GM23338 (cell line): ENCODE results near the gene TUBB2A. TPM values are rescaled to one million over a fixed set of nuclear protein-coding genes. Genes with fewer than 3 reads are reported as not detected.
"Not testable (repeated sequence)": the region's sequence is repeated elsewhere in the genome, so short reads cannot be mapped to it uniquely, and the experiment has no call there.

Source experiments
- ATAC-seq: fragments of 200-7000 bp; cut with Tn5 transposase; 3 replicates; pipeline ENCODE4 v1.9.1; 2020
- DNase-seq: peaks from one replicate; pipeline ENCODE4 v3.0.0-alpha.2; 2015; ENCODE audit warnings: low spot score
- H2AFZ ChIP-seq: fragments of 200-600 bp; sonication (generic); 2 replicates; pipeline ENCODE4 v1.8.0; 2016; ENCODE audit warnings: antibody characterized with exemption, mild to moderate bottlenecking, moderate library complexity
- H3F3A ChIP-seq: fragments of 200-600 bp; sonication (generic); replicated peaks from 2 replicates; pipeline ENCODE4 v1.8.0; 2017; ENCODE audit warnings: antibody characterized with exemption, mixed run types, low read depth
- H3K27ac ChIP-seq: fragments of 200-600 bp; sonication (generic); 2 replicates; pipeline ENCODE4 v1.6.1; 2016; ENCODE audit warnings: low read depth
- H3K27me3 ChIP-seq: fragments of 200-600 bp; sonication (generic); 2 replicates; pipeline ENCODE4 v1.8.0; 2016; ENCODE audit warnings: mild to moderate bottlenecking, mixed run types, moderate library complexity; ENCODE audit not compliant: insufficient read depth
- H3K36me3 ChIP-seq: fragments of 200-600 bp; sonication (generic); 2 replicates; pipeline ENCODE4 v1.8.0; 2016; ENCODE audit warnings: mild to moderate bottlenecking; ENCODE audit not compliant: insufficient read depth
- H3K4me1 ChIP-seq: fragments of 200-600 bp; sonication (generic); 2 replicates; pipeline ENCODE4 v1.8.0; 2016; ENCODE audit warnings: mild to moderate bottlenecking, moderate library complexity; ENCODE audit not compliant: insufficient read depth
- H3K4me2 ChIP-seq: fragments of 200-600 bp; sonication (generic); 2 replicates; pipeline ENCODE4 v1.7.1; 2017; ENCODE audit warnings: mixed run types
- H3K4me3 ChIP-seq: fragments of 200-600 bp; sonication (generic); 2 replicates; pipeline ENCODE4 v1.6.1; 2016; ENCODE audit warnings: mixed run types
- H3K79me2 ChIP-seq: fragments of 200-600 bp; sonication (generic); replicated peaks from 2 replicates; pipeline ENCODE4 v1.8.0; 2017; ENCODE audit warnings: mild to moderate bottlenecking; ENCODE audit not compliant: insufficient read depth
- H3K9me2 ChIP-seq: fragments of 200-600 bp; sonication (generic); 2 replicates; pipeline ENCODE4 v1.8.0; 2017; ENCODE audit not compliant: insufficient read depth
- H4K20me1 ChIP-seq: fragments of 200-600 bp; sonication (generic); replicated peaks from 2 replicates; pipeline ENCODE4 v1.8.0; 2017; ENCODE audit warnings: mild to moderate bottlenecking; ENCODE audit not compliant: insufficient read depth
- H3K27ac Mint-ChIP-seq: 2 replicates; pipeline ENCODE4 v1.8.0; 2020; ENCODE audit warnings: inconsistent platforms, mild to moderate bottlenecking, moderate library complexity, mixed read lengths
- H3K27me3 Mint-ChIP-seq: 3 replicates; pipeline ENCODE4 v1.8.0; 2022; ENCODE audit warnings: low read depth, mild to moderate bottlenecking, moderate library complexity, mixed read lengths, inconsistent platforms; ENCODE audit not compliant: insufficient read depth, poor library complexity
- H3K36me3 Mint-ChIP-seq: 3 replicates; pipeline ENCODE4 v1.8.0; 2021; ENCODE audit warnings: low read depth, mild to moderate bottlenecking, inconsistent platforms, moderate library complexity, mixed read lengths
- H3K4me1 Mint-ChIP-seq: 3 replicates; pipeline ENCODE4 v1.8.0; 2020; ENCODE audit warnings: mild to moderate bottlenecking, inconsistent platforms, mixed read lengths
- H3K4me3 Mint-ChIP-seq: 3 replicates; pipeline ENCODE4 v1.8.0; 2021; ENCODE audit warnings: moderate library complexity, mild to moderate bottlenecking, inconsistent platforms, mixed read lengths
- H3K9me3 Mint-ChIP-seq: 3 replicates; pipeline ENCODE4 v1.8.0; 2020; ENCODE audit warnings: moderate library complexity, mild to moderate bottlenecking, inconsistent platforms, mixed read lengths
- CREB1 ChIP-seq: fragments of 250-450 bp; sonication (Bioruptor Pico); IDR thresholded peaks from 2 replicates; pipeline ENCODE4 v1.5.0; 2020; ENCODE audit warnings: low read depth, mild to moderate bottlenecking, moderate library complexity
- EZH2 ChIP-seq: fragments of 200-600 bp; sonication (generic); IDR thresholded peaks from one replicate; pipeline ENCODE4 v1.8.0; 2017; ENCODE audit warnings: antibody characterized with exemption, mild to moderate bottlenecking, low read depth; ENCODE audit not compliant: unreplicated experiment
- EZH2phosphoT487 ChIP-seq: fragments of 200-600 bp; sonication (generic); IDR thresholded peaks from one replicate; pipeline ENCODE4 v1.8.1; 2018; ENCODE audit warnings: antibody characterized with exemption; ENCODE audit not compliant: unreplicated experiment
- JUNB ChIP-seq: IDR thresholded peaks from one replicate; pipeline ENCODE4 v1.6.1; 2016; ENCODE audit warnings: antibody characterized with exemption; ENCODE audit not compliant: unreplicated experiment
- NANOG ChIP-seq: IDR thresholded peaks from 2 replicates; pipeline ENCODE4 v1.6.1; 2016; ENCODE audit warnings: antibody characterized with exemption, borderline replicate concordance
- POLR2AphosphoS5 ChIP-seq: IDR thresholded peaks from 2 replicates; pipeline ENCODE4 v1.6.1; 2016; ENCODE audit warnings: antibody characterized with exemption, low read depth
- STAT1 ChIP-seq: IDR thresholded peaks from one replicate; pipeline ENCODE4 v1.6.1; 2016; ENCODE audit warnings: antibody characterized with exemption; ENCODE audit not compliant: unreplicated experiment
- ZNF114 ChIP-seq: fragments of 250-450 bp; sonication (Bioruptor Pico); IDR thresholded peaks from 2 replicates; pipeline ENCODE4 v1.5.0; 2020; ENCODE audit warnings: mild to moderate bottlenecking, moderate library complexity
- ZNF331 ChIP-seq: fragments of 250-450 bp; sonication (Bioruptor Pico); IDR thresholded peaks from 2 replicates; pipeline ENCODE4 v1.5.0; 2020; ENCODE audit warnings: low read depth, mild to moderate bottlenecking, moderate library complexity
- polyA plus RNA-seq: library from polyadenylated mRNA; unstranded; fragments of >200 nt; fragmentation: Nextera tagmentation; extraction: Ambion mirVana; gene quantifications from 2 replicates; pipeline ENCODE4 v1.2.1, GENCODE V29; 2016
- total RNA-seq: library from RNA; depleted of rRNA; stranded (reverse); fragments of >200 nt; shearing (Covaris generic); gene quantifications from 2 replicates; pipeline ENCODE4 v1.2.3, GENCODE V29; 2014
- TF ChIP-seq, protein P1 (sequence below): IDR thresholded peaks from 2 replicates; pipeline ENCODE4 v1.6.1; 2016; ENCODE audit warnings: antibody characterized with exemption
- TF ChIP-seq, protein P2 (sequence below), 2 experiments: fragments of 200-600 bp in 1 of 2; sonication (generic) in 1 of 2; conservative IDR thresholded peaks; 2 replicates each; pipeline versions ENCODE4 v1.5.1 to v1.6.1; 2016 to 2017; ENCODE audit warnings: antibody characterized with exemption in 2 of 2, low read depth in 2 of 2, mild to moderate bottlenecking in 2 of 2, moderate library complexity in 1 of 2
- TF ChIP-seq, protein P3 (sequence below): IDR thresholded peaks from one replicate; pipeline ENCODE4 v1.6.1; 2018; ENCODE audit warnings: antibody characterized with exemption; ENCODE audit not compliant: unreplicated experiment

Gene TUBB2A
- total and polyA plus RNA-seq, 2 experiments from 2014 or later: 305 to 376 TPM

DNA sequence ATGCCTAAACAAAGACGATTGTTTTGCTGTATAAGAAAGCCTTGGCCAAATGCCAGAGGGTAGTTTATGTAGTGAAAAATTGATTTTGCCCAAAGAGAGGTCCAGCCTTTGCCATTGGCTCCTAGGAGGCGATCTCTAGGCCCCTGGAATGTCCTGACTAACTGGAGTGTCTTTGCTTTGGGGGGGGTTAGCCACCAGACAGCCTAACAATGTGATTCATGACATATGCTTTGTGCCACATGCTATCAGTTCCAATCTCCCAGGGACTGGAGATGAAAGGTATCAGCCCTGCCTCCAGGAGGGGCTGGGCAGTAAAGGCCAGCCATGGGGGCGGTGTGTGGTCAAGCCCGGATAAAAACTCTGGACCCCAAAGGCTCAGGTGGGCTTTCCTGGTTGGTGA is 32.7 kb upstream of the TUBB2A start:
- Histone ChIP-seq H3K36me3 (no peaks in the 10 kb centered on the region), H3K4me1 (peaks cover 24% of the 10 kb centered on the region), H3K79me2 (no peaks in the 10 kb centered on the region), H3K9me2 (peaks cover 17% of the 10 kb centered on the region; the same call in 1 of the 2 replicates), H2AFZ (no peak overlapping the region), H3K27me3 (no peaks in the 10 kb centered on the region), H3K27ac (no peak overlapping the region), H3F3A (peaks cover 6% of the 10 kb centered on the region), H3K4me2 (no peak overlapping the region), H4K20me1 (no peaks in the 10 kb centered on the region), H3K4me3 (no peak overlapping the region)
- no peak overlapping the region for H3K4me3 Mint-ChIP-seq
- H3K27ac Mint-ChIP-seq: no peak overlapping the region
- H3K27me3 Mint-ChIP-seq: peaks cover 19% of the 10 kb centered on the region
- no peak for ATAC-seq
- no peak for TF ChIP-seq STAT1
- TF ChIP-seq JUNB: no peak
- TF ChIP-seq EZH2phosphoT487: no peak
- TF ChIP-seq CREB1 (CRISPR knock-in tag): no peak
- TF ChIP-seq POLR2AphosphoS5: no peak
- TF ChIP-seq, protein P1, sequence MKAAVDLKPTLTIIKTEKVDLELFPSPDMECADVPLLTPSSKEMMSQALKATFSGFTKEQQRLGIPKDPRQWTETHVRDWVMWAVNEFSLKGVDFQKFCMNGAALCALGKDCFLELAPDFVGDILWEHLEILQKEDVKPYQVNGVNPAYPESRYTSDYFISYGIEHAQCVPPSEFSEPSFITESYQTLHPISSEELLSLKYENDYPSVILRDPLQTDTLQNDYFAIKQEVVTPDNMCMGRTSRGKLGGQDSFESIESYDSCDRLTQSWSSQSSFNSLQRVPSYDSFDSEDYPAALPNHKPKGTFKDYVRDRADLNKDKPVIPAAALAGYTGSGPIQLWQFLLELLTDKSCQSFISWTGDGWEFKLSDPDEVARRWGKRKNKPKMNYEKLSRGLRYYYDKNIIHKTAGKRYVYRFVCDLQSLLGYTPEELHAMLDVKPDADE: no peak
- TF ChIP-seq ZNF331: no peak
- no peak for DNase-seq
- peaks cover 16% of the 10 kb centered on the region for H3K4me1 Mint-ChIP-seq
- peaks cover 6% of the 10 kb centered on the region; the same call in 2 of the 3 replicates for H3K9me3 Mint-ChIP-seq
- peaks cover 6% of the 10 kb centered on the region for H3K36me3 Mint-ChIP-seq

DNA sequence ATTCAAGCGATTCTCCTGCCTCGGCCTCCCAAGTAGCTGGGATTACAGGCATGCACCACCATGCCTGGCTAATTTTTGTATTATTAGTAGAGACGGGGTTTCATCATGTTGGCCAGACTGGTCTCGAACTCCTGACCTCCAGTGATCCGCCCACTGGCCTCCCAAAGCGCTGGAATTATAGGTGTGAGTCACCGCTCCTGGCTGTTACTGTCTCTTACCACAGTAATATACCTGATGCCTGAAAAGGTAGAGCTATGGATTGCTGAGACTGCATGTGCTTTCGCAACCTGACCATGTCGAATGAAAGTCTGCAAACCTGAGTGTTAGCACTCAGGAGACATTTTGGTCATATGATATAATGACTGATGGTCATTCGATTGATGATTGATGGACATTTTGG is 31.8 kb upstream of the TUBB2A start:
- not testable (repeated sequence) for H3K36me3 ChIP-seq, H3K36me3 Mint-ChIP-seq, ATAC-seq, DNase-seq, H3K4me3 Mint-ChIP-seq, H4K20me1 ChIP-seq, H3K79me2 ChIP-seq, H2AFZ ChIP-seq, H3K4me2 ChIP-seq, H3K27ac Mint-ChIP-seq, H3K27ac ChIP-seq, H3K4me3 ChIP-seq, H3F3A ChIP-seq, H3K9me3 Mint-ChIP-seq, H3K27me3 ChIP-seq
- Mint-ChIP-seq H3K27me3 (peaks cover 21% of the 10 kb centered on the region), H3K4me1 (peaks cover 16% of the 10 kb centered on the region)
- Histone ChIP-seq H3K4me1 (peaks cover 16% of the 10 kb centered on the region), H3K9me2 (peaks cover 17% of the 10 kb centered on the region; the same call in 1 of the 2 replicates)

DNA sequence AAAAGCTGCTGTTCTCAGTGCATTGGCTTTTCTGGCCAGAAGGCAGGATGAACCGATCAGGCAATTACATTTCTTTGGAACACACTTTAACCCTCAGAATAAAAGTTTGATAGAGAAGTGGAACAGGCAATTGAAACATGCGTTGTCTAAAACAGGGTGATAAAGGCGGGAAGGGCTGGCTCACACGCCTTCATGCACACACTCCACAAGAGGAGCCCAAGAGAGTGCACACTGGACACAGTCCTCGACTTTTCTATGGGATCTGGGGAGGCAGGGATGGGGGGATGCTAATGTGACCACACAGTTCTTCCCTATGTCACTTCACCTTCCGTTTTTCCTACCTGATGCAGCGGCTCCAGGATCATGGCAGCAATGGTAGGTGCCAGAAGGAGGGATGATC is 30.9 kb upstream of the TUBB2A start:
- no peak overlapping the region for H2AFZ ChIP-seq
- peaks cover 6% of the 10 kb centered on the region; the same call in 2 of the 3 replicates for H3K9me3 Mint-ChIP-seq
- TF ChIP-seq CREB1 (CRISPR knock-in tag): no peak
- no peak for TF ChIP-seq EZH2
- TF ChIP-seq, protein P2, sequence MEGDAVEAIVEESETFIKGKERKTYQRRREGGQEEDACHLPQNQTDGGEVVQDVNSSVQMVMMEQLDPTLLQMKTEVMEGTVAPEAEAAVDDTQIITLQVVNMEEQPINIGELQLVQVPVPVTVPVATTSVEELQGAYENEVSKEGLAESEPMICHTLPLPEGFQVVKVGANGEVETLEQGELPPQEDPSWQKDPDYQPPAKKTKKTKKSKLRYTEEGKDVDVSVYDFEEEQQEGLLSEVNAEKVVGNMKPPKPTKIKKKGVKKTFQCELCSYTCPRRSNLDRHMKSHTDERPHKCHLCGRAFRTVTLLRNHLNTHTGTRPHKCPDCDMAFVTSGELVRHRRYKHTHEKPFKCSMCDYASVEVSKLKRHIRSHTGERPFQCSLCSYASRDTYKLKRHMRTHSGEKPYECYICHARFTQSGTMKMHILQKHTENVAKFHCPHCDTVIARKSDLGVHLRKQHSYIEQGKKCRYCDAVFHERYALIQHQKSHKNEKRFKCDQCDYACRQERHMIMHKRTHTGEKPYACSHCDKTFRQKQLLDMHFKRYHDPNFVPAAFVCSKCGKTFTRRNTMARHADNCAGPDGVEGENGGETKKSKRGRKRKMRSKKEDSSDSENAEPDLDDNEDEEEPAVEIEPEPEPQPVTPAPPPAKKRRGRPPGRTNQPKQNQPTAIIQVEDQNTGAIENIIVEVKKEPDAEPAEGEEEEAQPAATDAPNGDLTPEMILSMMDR (conservative IDR thresholded peaks at IDR 0.05; ENCODE audit: low read depth in 2 of 2): no peak
- no peak for TF ChIP-seq ZNF114
- TF ChIP-seq ZNF331: no peak
- TF ChIP-seq JUNB: no peak
- no peak for TF ChIP-seq POLR2AphosphoS5
- TF ChIP-seq, protein P3, sequence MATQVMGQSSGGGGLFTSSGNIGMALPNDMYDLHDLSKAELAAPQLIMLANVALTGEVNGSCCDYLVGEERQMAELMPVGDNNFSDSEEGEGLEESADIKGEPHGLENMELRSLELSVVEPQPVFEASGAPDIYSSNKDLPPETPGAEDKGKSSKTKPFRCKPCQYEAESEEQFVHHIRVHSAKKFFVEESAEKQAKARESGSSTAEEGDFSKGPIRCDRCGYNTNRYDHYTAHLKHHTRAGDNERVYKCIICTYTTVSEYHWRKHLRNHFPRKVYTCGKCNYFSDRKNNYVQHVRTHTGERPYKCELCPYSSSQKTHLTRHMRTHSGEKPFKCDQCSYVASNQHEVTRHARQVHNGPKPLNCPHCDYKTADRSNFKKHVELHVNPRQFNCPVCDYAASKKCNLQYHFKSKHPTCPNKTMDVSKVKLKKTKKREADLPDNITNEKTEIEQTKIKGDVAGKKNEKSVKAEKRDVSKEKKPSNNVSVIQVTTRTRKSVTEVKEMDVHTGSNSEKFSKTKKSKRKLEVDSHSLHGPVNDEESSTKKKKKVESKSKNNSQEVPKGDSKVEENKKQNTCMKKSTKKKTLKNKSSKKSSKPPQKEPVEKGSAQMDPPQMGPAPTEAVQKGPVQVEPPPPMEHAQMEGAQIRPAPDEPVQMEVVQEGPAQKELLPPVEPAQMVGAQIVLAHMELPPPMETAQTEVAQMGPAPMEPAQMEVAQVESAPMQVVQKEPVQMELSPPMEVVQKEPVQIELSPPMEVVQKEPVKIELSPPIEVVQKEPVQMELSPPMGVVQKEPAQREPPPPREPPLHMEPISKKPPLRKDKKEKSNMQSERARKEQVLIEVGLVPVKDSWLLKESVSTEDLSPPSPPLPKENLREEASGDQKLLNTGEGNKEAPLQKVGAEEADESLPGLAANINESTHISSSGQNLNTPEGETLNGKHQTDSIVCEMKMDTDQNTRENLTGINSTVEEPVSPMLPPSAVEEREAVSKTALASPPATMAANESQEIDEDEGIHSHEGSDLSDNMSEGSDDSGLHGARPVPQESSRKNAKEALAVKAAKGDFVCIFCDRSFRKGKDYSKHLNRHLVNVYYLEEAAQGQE: no peak
- no peak for TF ChIP-seq EZH2phosphoT487
- TF ChIP-seq, protein P1: no peak
- no peak for TF ChIP-seq NANOG
- no peak for TF ChIP-seq STAT1

More for the DNA sequence above, 30.9 kb upstream of the TUBB2A start:
- ATAC-seq (no peak), DNase-seq (no peak)
- Mint-ChIP-seq H3K4me1 (peaks cover 12% of the 10 kb centered on the region), H3K4me3 (no peak overlapping the region), H3K27ac (no peak overlapping the region), H3K27me3 (peaks cover 17% of the 10 kb centered on the region), H3K36me3 (peaks cover 6% of the 10 kb centered on the region)
- Histone ChIP-seq H3K36me3 (no peaks in the 10 kb centered on the region), H3K4me2 (no peak overlapping the region), H3K27ac (no peak overlapping the region), H3K9me2 (peaks cover 17% of the 10 kb centered on the region; the same call in 1 of the 2 replicates), H3K27me3 (no peaks in the 10 kb centered on the region), H3K4me3 (no peak overlapping the region), H3K4me1 (peaks cover 7% of the 10 kb centered on the region), H3K79me2 (no peaks in the 10 kb centered on the region), H3F3A (peaks cover 6% of the 10 kb centered on the region; the same call in 1 of the 2 replicates), H4K20me1 (no peaks in the 10 kb centered on the region)
